Stimulated activated CD8-positive, alpha-beta memory T cell treated with anti-CD3 and anti-CD28 coated beads, Interleukin-12 subunit alpha, Interleukin-12 subunit beta, amount 100 ng/mL, for 24 hours (primary cell): ENCODE data around the gene EIF3L.

Experiments used
- DNase-seq: peaks from one replicate; pipeline ENCODE4 v3.0.0-alpha.2; 2020; ENCODE audit errors: extremely low read depth

Gene EIF3L

DNA sequence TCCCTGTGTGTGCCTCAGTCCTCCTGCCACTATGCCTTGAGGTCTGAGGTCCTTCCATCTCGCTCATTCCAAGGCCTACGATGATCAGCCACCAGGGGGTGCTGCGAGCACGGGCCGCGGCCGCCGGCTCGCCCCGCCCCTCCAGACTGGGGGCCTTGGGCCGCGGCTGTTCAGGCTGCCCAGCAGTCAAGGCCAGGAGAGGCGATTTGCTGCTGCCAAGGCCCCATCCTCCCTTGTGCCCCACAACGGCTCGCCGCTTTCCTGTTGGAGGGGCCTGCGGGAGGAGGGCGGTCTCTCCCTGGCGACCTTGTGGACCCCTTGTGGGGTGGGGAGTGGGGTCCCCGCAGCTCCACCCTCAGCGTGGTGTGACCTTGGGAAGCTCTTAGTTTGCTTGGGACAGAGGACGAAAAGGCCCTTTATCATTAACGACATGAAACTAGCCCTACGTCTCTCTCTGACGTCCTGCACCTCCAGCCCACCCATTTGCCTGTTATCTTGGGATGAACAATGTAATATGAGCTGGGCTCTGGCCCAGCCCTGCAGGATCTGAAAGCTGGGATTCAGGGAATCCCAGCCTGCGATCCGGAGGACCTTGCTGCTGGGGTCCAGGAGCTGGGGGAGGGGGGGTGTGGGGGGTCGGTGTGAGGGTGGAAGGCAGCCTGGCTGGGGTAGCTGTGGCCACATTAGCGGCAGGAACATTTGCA lies 31.4 kb upstream of the EIF3L start:
- DNase-seq, result peak; percentile 49

DNA sequence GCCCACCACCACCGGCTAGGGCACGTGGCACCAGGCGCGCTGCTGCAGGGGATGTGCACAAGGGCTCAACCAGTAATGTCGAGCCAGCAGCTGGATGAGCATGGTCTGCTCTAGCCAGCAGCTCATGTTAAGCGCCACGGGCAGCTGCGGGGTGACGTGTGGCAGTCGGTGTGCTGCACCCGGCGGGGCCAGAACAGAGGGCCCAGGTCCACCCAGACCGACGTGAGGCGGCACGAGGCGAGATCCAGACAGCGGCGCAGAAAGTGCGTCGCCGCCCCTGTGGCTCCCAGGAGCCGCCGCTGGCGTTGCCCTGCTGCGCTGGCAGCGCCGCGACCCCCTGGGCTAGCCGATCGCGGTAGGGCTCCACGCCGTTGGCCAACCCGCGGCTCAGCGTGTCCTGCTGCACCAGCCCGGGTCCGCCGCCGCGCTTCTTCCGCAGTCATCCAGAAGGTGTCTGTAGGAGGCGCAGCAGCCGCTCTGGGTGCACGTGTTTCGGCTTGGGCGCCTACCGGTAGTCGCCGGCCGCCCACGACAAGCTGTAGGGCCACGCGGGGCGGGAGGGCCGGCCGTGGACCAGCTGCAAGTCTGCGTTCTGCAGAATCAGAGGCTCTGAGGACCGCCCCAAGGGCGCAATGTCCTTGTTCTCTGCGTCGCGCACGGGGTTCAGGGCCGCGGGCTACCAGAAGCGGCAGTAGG lies 30.7 kb upstream of the EIF3L start:
- peak; percentile 28 for DNase-seq

DNA sequence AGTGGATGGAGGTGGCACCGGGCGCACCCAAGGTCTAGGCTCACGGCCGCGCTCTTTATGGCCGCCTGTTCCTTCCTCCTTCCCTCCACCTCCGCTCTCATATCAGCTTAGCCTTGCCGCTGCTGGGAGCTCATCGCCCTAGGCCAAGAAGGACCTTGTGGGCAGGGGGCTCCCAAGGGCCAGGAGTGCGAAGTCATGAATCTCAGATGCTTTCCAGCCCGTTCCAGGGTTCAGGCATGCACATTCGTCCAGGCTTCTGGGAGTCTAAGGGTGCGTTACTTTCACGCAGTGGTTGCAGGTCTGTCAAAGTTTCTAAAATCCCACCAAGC lies 30.1 kb upstream of the EIF3L start:
- no peak for DNase-seq

DNA sequence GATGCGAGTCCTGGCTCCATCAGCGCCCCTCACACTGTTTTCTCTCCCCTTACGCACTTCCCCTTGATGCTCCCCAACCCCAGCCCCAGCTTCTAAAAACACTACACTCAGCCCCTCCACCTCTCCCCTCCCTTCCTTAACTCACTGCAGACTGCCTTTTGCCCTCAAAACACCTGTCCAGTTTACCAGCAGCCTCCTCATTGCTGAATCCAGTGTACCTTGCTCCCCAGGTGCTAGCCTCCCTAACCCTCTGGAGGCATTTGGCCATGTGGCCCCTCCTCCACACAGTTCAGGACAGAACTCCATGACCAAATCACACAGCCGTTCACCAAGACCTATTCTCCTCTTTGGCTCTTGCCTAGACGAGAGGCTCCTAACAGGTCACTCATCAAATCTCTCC lies 28.9 kb upstream of the EIF3L start:
- no peak for DNase-seq

DNA sequence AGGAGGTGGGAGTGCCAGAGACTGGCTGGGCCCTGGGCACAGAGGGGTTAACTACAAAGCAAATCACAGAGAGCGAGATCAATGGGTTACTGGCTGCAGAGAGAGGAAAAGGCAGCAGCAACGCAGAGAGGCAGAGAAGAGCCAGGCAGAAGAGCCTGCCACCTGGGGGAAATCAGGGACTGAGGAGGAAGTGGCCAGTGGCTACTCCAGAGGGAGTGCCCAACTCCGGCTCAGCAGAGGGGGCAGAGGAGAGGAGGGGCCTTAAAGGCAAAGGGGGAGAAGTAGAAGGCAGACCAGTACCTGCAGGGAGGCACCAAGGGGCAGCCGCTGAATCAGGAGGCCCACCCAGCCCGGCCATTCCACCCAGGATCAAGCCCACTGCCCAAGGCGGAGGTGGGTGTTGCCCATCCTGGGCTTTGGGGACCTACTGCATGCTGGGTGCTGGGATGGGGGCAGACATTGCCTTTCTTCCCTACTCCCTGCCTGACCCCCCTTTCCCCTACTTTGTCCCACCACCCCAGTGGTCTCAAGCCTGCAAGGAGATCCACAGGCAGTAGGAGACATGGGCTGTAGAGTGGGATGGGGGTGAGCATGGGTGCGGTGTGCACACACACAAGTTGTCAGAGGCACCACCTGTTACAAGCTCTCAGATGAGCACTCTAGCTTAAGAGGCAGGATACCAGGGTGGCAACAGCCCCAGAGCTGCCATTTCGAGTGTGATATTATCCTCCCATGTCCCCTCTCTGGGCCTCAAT lies 27.0 kb upstream of the EIF3L start:
- DNase-seq, result no peak

DNA sequence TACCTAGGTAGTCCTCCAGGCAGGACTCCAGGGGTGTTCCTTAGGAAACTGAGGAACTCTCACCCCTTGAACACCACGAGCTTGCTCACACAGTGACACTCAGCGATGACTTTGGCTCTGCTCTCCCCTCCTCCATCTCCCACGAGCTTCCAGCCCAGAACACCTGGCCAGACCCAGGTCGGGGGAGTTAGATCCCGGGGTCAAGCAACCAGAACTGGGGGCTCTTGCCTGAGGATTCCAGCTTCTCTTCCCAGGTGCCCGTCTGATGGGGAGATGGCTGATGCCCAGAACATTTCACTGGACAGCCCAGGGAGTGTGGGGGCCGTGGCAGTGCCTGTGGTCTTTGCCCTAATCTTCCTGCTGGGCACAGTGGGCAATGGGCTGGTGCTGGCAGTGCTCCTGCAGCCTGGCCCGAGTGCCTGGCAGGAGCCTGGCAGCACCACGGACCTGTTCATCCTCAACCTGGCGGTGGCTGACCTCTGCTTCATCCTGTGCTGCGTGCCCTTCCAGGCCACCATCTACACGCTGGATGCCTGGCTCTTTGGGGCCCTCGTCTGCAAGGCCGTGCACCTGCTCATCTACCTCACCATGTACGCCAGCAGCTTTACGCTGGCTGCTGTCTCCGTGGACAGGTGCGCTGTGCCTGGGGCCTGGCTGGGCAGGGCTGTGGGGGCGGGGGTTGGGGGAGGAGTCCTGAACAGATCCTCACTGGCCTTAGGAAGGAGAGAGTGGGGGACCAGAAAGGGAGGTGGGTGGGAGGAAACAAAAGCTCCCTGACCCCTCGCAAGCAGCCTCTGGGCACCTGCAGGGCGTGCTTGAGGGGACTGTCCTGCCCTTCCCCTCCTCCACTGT lies 25.9 kb upstream of the EIF3L start, which contains the start of gene GALR3:
GALR3 (plus strand) TSS at position 249 of the 852 bp plus-strand sequence; CDS start at position 274, 25 bp downstream.
- no peak for DNase-seq

DNA sequence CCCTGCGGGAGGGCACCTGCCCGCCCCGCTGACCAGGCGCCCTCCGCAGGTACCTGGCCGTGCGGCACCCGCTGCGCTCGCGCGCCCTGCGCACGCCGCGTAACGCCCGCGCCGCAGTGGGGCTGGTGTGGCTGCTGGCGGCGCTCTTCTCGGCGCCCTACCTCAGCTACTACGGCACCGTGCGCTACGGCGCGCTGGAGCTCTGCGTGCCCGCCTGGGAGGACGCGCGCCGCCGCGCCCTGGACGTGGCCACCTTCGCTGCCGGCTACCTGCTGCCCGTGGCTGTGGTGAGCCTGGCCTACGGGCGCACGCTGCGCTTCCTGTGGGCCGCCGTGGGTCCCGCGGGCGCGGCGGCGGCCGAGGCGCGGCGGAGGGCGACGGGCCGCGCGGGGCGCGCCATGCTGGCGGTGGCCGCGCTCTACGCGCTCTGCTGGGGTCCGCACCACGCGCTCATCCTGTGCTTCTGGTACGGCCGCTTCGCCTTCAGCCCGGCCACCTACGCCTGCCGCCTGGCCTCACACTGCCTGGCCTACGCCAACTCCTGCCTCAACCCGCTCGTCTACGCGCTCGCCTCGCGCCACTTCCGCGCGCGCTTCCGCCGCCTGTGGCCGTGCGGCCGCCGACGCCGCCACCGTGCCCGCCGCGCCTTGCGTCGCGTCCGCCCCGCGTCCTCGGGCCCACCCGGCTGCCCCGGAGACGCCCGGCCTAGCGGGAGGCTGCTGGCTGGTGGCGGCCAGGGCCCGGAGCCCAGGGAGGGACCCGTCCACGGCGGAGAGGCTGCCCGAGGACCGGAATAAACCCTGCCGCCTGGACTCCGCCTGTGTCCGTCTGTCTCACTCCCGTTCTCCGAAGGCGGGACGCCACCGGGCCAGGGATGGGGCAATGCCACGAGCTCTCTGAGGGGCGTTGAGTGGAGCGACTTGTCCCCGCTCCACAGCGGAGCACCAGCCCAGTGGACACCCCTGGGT lies 24.3 kb upstream of the EIF3L start:
- no peak for DNase-seq

DNA sequence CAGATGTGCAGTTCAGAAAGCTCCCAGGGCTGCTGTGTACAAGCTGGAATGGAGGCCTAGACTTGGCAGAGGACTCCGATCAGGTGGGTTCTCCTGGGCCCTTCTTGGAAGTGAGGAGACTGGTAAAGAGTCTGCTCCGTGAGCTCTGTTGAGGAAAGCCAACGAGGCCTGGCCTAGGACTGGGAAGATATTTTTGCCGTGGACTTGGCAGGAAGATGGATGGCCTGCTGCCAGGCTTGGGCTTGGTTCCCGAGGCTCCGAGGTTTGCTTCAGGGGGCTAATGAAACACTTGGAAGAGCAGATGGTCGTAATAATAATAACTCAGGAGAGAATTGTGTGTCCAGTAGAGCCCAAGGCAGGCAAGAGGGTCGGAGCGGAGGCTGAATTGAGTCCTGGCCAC lies 22.2 kb upstream of the EIF3L start:
- DNase-seq, result no peak

DNA sequence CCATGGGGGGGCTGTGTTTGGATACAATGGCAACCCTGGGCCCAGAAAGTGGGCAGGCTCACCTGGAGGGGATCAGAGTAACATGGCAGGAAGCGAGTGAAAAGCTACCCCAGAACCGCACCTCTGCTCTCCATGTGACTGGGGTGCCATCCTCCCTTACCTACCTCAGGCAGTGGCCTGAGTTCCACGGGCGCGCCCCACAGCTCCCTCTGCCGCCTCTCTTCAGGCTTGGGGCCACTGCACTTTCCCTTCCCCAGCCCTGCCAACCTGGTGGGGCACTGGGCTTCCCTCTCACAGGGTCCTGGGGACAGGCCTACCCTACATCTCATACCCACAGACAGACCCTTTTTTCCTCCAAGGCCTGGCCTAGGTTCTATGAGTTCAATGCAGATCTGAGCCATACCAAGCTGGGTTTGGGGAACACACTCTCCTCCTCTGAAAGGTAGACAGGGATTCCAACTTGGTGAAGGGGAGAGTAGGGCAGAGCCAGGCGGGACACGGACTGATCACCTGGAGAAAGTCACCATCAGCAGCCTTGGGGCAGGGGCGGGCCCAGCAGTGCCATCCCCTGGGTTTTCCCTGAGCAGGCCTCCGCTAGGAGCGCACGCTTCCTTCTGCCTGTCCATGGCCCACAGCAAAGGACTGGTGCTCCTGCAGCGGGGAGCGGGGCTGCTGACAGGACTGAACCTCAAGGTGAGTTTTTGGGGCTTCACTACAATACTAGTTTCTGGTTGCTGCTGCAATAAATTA lies 19.0 kb upstream of the EIF3L start:
- DNase-seq, result no peak

DNA sequence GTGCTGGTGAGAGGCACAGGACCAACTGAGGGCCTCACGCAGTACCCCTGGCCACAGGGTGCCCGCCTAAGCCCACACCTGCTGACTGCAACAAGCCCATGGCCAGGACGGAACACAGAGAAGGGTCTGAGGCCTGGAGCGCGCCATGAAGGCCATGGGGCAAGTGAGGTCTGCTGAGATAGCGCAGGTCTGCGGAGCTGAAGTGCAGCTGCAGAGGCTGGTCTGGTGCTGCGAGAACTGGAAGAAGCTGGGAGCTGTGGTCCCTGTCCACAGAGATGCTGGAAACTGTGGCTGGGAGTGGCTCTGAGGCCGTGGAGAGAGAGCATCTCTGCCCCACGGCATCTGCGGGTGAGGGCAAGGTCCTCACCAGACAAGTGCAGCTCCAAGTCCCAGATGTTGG lies 17.7 kb upstream of the EIF3L start:
- no peak for DNase-seq

DNA sequence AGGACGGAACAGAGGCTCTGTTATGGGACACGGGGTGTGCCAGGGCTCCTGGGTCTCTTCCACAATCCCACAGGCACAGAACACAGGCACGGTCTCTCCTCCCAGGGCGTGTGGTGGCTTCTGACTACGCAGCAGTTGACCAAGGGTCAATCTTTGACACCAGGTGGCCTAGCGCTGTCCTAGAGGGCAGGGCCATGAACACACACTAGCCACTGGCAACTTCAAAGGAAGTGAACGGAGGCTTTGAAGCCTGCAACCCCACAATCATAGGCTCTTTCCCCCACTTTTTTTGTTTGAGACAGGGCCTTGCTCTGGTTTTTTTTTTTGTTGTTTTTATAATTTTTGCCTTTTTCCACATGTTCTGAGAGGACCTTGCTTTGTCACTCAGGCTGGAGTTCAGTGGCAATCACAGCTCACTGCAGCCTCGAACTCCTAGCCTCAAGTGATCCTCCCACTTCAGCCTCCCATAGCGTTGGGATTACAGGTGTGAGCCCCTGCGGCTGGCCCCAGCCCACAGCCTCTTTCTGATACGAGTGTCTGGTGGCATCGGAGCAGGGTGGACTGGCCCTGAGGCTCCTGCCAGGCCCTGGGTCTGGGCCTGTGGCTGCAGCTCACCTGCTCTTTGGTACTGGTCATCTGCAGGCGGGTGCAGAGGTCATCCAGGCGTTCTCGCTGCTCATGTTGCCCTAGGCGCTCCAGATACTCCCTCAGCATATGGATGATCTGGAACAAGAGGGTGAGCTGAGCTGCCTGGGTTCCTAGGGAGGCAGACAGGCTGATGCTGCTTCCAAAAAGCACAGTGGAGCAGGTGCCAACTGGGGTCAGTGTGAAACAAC lies 17.0 kb upstream of the EIF3L start:
- DNase-seq, result no peak

DNA sequence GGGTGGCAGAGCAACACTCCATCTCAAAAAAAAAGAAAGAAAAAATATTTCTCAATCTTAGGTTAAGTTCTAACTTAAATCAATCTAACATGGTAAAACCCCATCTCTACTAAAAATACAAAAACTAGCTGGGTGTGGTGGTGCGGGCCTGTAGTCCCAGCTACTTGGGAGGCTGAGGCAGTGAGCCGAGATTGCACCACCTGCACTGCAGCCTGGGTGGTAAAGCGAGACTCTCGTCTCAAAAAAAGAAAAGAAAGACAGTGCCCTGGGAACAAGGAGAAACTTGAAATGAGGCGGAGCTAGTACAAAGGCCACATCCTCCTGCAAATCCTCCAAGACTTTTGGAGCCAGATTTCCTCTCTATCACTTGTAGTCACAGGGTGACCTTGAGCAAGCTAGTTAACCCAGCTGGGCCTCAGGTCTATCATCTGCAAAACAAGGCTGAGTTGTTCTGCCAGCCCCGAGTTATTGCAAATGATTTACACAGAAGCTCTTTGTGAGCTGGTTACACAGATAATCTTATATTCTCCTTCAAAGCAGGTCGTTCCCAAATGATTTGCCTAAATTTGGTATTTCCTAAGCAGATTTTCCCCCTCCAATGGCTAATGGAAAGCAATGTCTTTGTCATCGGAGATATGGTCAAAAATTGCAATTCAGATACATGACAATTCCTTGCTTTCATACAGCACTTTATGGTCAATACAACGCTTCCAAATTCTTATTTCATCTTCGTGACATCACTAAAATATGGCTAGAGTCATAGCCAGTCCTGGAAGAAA lies 7.0 kb upstream of the EIF3L start:
- no peak for DNase-seq

DNA sequence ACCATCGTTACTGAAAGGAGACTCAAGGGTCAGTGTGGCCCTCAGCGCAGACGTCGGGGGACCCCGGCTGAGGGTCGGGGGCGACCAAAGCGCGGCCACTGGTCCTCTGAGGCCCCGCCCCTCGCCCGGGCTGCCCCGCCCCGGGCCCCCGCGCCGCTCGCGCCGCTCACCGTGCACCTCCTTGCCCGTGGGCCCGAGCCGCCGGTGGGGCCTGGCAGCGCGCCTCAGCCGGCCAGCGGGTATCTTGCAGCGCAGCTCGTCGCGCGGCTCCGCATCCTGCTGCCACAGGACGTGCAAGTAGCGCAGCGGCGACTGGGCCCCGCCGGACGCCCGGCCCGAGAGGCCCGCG lies 5.5 kb upstream of the EIF3L start:
- DNase-seq, result peak; percentile 19

DNA sequence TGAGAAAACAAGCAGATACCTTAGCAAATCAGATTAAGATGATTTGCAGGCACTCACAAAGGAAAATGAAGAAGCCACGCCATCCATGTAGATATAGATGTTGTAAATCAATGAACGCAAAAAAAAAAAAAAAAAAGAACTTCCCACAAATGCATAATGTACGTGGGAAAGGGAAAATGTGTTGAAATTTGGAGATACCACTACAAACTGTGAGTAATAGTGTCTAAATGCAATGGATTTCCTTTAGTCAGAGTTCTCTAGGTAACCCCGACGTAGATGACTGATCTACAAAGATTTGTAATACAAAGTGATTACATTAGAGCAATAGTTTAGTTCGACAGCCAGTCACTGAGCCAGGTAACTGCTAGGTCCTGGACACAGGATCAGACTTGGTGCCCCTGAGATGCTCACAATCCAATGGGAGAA lies 4.3 kb upstream of the EIF3L start:
- no peak for DNase-seq

DNA sequence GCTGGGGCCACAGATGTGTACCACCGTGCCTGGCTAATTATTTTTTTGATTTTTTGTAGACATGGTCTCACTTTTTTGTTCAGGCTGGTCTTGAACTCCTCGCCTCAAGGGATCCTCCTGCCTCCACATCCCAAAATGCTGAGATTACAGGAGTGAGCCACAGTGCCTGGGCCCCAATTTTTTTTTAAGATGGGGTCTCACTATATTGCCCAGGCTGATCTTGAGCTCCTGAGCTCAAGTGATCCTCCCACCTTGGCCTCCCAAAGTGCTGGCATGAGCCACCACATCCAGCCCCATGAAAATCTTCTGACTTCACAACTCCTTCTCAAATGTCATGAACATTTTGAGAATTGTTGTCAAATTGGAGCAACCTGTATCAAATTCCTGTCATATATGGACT lies 2.8 kb upstream of the EIF3L start:
- no peak for DNase-seq

DNA sequence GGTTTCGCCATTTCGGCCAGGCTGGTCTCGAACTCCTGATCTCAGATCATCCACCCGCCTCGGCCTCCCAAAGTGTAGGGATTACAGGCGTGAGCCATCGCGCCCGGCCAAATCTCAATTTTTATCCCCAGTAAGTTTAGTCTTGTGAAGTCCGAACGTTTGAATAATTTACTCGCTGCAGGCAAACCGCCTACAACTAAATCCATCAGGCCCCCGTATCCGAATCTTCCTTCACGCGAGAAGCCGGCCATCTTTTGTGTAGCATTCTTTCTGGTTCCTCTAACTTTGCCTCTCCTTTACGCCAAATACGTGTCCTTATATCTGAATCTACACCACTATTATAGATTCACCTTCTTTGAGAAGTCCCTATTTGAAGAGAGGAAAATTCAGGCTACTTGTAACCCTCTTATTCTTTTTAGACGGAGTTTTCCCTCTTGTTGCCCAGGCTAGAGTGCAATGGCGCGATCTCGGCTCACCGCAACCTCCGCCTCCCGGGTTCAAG lies 581 bp upstream of the EIF3L start:
- DNase-seq, result no peak

DNA sequence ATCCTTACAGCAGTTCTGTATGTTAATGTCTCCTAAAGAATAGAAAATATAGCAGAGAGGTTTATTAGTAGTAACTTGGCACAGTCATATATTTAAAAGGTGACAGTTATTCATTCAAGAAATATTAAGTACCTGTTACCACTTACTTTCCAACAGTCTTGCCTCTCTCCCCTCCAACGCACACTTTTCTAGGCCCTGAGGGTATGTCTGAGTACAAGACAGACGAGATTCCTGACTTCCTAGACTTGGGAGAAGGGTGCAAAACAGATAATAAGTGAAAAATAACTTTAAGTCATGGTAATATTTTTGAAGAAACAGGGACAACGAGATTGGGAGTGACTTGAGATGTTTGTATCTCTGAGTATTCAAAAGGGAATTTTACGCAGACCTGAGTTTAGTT lies 1.6 kb downstream of the EIF3L start:
- DNase-seq, result no peak

DNA sequence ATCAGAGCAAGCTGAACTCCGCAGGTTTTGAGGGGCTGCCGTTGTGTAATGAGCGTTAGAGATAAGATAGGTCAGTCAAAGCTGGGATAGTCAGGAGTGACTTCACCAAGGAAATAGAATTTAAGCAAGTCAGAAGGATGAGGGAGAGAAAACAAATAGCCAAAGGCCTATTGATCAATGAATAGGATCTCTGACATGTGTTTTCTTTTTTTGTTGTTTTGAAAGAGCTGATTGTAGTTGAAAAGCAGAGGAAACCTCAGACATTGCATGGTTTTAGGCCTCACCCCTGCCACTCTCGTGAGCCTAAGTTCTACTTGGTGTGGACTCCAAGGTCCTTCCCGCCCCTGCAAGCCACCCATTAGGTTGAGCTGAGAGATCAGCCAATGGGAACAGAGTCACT lies 3.2 kb downstream of the EIF3L start:
- DNase-seq, result no peak
